Pancreas (tissue), 10 donors: ENCODE results near the gene ZNF385B. TPM values are rescaled to one million over a fixed set of nuclear protein-coding genes. Genes with fewer than 3 reads are reported as not detected.

ENCODE experiments used
- ATAC-seq, 4 donors: fragments of 200-7000 bp; cut with Tn5 transposase; one replicate each; pipeline versions ENCODE4 v1.8.0 to v1.9.1; 2020; ENCODE audit warnings: mild to moderate bottlenecking in 4 of 4, moderate library complexity in 4 of 4
- DNase-seq, 6 donors: peaks; one replicate each; pipeline ENCODE4 v3.0.0-alpha.2; 2020
- FAIRE-seq: peaks from 2 replicates; lab custom pipeline; 2012; peaks lifted over from hg19 to GRCh38; lab: Jason Lieb, UNC
- H3K27ac ChIP-seq, 4 donors: fragments of 200-600 bp; sonication (generic); 1 replicate in 3 of 4; 2 replicates in 1 of 4; pipeline versions ENCODE4 v1.5.0 to v1.8.0; 2020
- H3K27me3 ChIP-seq, 4 donors: fragments of 200-600 bp; one replicate each; pipeline ENCODE4 v1.8.0; 2021
- H3K36me3 ChIP-seq, 3 donors: fragments of 200-600 bp; sonication (generic) in 1 of 3; one replicate each; pipeline versions ENCODE4 v1.5.0 to v1.8.0; 2020 to 2021
- H3K4me1 ChIP-seq, 3 donors: fragments of 200-600 bp; one replicate each; pipeline ENCODE4 v1.8.0; 2021
- H3K4me3 ChIP-seq, 4 donors: fragments of 200-600 bp; sonication (generic) in 2 of 4; one replicate each; pipeline versions ENCODE4 v1.5.0 to v1.8.0; 2020 to 2021
- H3K9me3 ChIP-seq, 4 donors: fragments of 200-600 bp; one replicate each; pipeline ENCODE4 v1.8.0; 2021
- WGBS, 2 donors: extraction: QIAGEN DNeasy Blood & Tissue Kit; methylation state at CpG; one replicate each; pipeline ENCODE4 v1.1.7; 2013; 5-methylcytosine and 5-hydroxymethylcytosine counted together
- intact Hi-C, 3 donors: fragments of 100-400 bp; cut with DNase I; formaldehyde crosslinking; loops; one replicate each; pipeline versions ENCODE4 v1.11.1 to v1.14.2; 2022
- polyA plus RNA-seq, 2 donors: library from polyadenylated mRNA; stranded (reverse); fragments of 200-250 nt; gene quantifications; one replicate each; pipeline ENCODE4 v1.2.3, GENCODE V29; 2013
- total RNA-seq, 6 donors: library from RNA; stranded (reverse); fragmentation: NEBNext Ultra II Directional in 4 of 6; extraction: Animal tissue kit (Norgen Biotek cat#: 25700) in 4 of 6; gene quantifications; one replicate each; pipeline versions ENCODE4 v1.2.1 to v1.2.4, GENCODE V29; 2021 to 2023
- TF ChIP-seq, protein P1 (sequence below), 4 donors: fragments of 200-600 bp; sonication (generic) in 3 of 4; IDR thresholded peaks; one replicate each; pipeline versions ENCODE4 v1.5.0 to v1.8.0; 2021; ENCODE audit warnings: antibody characterized with exemption in 4 of 4
- donor health status: healthy with polysubstance abuse.
- donor health status: DM: no; HTN: no; CAD: no; lungs with moderate emphysema.
- donor health status: DM: no; HTN: no; CAD: no.
- donor health status: control.
- donor health status: control.
- donor health status: Bipolar disorder and iron deficiency.
- donor health status: DM: yes; HTN: yes; CAD: no.
- donor health status: DM: no; HTN: no; CAD: no.
- donor health status: DM: no; HTN: no; CAD: no.
- donor health status: DM: yes; HTN: yes; CAD: no.

Gene ZNF385B
- total and polyA plus RNA-seq, 8 donors, result 0.19 to 0.61 (median 0.37) TPM; not detected in 1

DNA sequence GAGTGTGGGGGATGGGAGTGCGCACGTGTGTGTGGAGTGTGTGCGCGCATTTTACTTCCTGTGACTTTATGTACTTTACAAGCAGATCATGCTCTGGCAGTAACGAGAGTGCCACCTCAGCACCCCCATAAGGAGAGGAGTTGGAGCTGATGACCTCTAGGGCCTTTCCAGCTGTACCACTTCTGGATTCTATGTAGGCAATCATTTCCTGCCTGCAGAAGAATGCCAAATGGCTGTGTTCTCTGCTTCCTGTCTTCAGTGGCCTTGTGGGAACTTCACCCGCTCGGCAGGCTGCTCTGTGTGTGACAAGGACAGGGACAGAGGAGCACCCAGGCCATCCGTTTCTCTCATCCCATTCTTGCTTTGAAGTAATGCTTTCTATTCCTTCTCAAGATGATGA is 22.8 kb upstream of the ZNF385B start:
- intact Hi-C loops, result no loop called here
- H3K4me3 ChIP-seq, result no peak overlapping the region
- H3K4me1 ChIP-seq, result no peaks in the 10 kb centered on the region
- DNase-seq (no peak), FAIRE-seq (no peak), ATAC-seq (no peak)
- H3K27ac ChIP-seq, result no peak overlapping the region
- no peaks in the 10 kb centered on the region for H3K27me3 ChIP-seq
- no peaks in the 10 kb centered on the region for H3K9me3 ChIP-seq
- TF ChIP-seq, protein P1, sequence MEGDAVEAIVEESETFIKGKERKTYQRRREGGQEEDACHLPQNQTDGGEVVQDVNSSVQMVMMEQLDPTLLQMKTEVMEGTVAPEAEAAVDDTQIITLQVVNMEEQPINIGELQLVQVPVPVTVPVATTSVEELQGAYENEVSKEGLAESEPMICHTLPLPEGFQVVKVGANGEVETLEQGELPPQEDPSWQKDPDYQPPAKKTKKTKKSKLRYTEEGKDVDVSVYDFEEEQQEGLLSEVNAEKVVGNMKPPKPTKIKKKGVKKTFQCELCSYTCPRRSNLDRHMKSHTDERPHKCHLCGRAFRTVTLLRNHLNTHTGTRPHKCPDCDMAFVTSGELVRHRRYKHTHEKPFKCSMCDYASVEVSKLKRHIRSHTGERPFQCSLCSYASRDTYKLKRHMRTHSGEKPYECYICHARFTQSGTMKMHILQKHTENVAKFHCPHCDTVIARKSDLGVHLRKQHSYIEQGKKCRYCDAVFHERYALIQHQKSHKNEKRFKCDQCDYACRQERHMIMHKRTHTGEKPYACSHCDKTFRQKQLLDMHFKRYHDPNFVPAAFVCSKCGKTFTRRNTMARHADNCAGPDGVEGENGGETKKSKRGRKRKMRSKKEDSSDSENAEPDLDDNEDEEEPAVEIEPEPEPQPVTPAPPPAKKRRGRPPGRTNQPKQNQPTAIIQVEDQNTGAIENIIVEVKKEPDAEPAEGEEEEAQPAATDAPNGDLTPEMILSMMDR (IDR thresholded peaks at IDR 0.05), result no peak
- H3K36me3 ChIP-seq, result no peaks in the 10 kb centered on the region
- WGBS, 2 donors, result 70 to 72% methylated on average over 8 of the region's 8 CpGs

DNA sequence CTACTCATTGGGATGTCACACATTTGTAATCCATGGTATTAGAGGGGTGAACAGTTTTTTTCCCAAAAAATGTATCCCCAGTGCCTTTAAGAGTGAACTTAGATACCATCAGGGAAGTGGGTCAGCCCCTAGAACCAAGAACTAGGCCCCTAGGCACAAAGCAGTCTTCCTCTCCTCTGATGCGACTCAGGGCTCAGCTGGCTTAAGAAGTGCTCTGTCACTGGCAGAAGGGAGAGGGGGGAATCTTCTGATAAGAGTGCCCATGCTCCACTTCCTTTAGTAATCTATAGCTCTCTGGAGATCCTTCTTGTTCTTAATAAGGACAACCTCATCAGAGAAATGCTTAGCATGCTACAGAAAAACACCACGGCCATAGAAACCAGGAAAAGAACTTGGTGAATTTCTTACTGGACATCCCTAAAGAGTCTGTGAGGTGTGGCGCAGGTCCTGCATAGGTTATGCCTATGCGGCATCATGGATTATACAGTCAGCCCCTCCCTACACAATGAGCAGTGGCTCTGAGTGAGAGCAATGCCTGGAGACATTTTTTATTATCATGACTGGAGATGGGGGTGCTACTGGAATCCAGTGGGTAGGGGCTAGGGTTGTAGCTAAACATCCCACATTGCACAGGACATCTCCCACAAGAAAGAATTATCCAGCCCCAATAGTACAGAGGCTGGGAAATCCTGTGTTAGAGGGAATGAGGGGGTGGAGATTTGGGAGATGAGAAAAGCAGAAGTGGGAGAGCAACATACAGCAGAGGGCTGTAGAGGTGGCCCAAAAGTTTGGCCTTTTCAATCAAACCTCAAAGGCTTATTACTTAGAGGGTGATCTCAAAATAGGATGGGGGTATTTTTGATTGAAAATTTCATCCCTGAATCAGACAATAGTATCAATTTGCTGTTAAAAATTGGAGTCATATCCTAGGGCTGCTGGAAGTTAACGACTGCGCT is 21.7 kb upstream of the ZNF385B start:
- H3K36me3 ChIP-seq, result no peaks in the 10 kb centered on the region
- no peaks in the 10 kb centered on the region for H3K27me3 ChIP-seq
- 85 to 90% methylated on average over 6 of the region's 6 CpGs for WGBS, 2 donors
- FAIRE-seq (no peak), DNase-seq (no peak), ATAC-seq (no peak)
- intact Hi-C loops, result no loop called here
- no peaks in the 10 kb centered on the region for H3K9me3 ChIP-seq
- H3K4me3 ChIP-seq, result no peak overlapping the region
- H3K27ac ChIP-seq, result no peak overlapping the region
- TF ChIP-seq, protein P1 (IDR thresholded peaks at IDR 0.05), result no peak
- no peaks in the 10 kb centered on the region for H3K4me1 ChIP-seq

DNA sequence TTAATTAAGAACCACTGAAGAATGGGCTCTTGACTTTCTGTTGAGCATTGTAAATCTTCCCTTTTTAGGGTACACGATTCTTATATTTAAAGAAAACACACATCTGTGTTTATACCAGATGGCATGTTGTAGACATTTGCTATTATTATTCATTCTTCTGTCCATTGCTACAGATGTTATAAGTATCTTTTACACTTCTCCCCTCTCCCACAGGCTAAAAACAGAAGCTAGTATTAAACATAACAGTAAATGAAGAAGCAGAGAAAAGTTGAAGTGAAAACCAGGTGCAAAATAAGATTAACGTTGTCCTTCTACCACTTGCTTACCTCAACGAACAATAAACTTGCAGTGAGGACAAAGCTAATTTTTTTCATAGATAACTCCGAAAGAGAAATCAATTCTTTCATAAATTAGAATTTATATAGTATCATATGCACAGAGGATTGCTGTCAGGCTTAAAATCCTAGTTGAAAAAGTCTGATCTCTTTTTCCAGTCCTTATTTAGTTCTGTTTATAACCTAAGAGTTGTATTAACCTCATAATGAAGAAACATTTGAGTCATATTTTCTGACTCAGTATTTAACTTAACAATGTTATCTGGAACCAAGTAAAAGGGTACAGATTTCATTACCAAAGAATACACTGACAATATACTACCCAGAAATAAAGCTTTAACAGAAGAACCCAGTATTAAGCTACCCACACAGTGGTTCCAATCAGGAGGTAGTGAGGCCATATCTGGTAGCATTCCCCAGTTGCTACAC is 16.4 kb upstream of the ZNF385B start:
- TF ChIP-seq, protein P1 (IDR thresholded peaks at IDR 0.05), result no peak
- intact Hi-C loops, result no loop called here
- no peaks in the 10 kb centered on the region for H3K27me3 ChIP-seq
- no peak overlapping the region for H3K27ac ChIP-seq
- no peaks in the 10 kb centered on the region for H3K9me3 ChIP-seq
- 71 to 76% methylated on average over 4 of the region's 4 CpGs for WGBS, 2 donors
- no peak overlapping the region for H3K4me3 ChIP-seq
- FAIRE-seq (no peak), DNase-seq (no peak), ATAC-seq (no peak)
- H3K4me1 ChIP-seq, result no peaks in the 10 kb centered on the region
- H3K36me3 ChIP-seq, result no peaks in the 10 kb centered on the region

DNA sequence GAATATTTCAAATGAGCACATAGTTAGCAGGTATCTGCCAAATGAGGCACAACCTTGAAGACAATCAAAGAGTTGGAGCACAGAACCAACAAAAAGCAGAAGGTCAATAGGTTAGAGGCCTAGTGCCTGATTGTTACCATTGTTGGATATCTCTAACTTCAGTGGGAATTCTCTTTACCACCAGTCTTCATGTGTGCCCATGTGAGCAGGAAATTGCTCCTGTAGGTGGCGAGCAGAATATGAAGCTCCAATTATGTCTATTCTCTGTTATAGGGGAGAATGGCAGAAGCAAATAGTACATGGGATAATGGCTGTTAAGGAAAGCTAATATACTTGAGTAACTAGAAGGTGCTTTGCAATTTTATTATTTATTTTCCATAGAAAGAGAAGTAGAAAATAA is 14.9 kb upstream of the ZNF385B start:
- no peak overlapping the region for H3K4me3 ChIP-seq
- ATAC-seq (no peak), FAIRE-seq (no peak), DNase-seq (no peak)
- H3K9me3 ChIP-seq, result no peaks in the 10 kb centered on the region
- H3K27me3 ChIP-seq, result no peaks in the 10 kb centered on the region
- TF ChIP-seq, protein P1 (IDR thresholded peaks at IDR 0.05), result no peak
- H3K27ac ChIP-seq, result no peak overlapping the region
- 86 to 89% methylated on average over 1 of the region's 1 CpG for WGBS, 2 donors
- H3K36me3 ChIP-seq, result no peaks in the 10 kb centered on the region
- intact Hi-C loops, result no loop called here
- no peaks in the 10 kb centered on the region for H3K4me1 ChIP-seq
